ENCODE measurements around the gene THAP7.

GRCh38 chr22:21016644-21017420 is 14.9 kb upstream of the THAP7 start:
- no peak for TF ChIP-seq NFE2L2 (IDR thresholded peaks at IDR 0.05; ENCODE audit: low read depth, low read length)
- no peak for TF ChIP-seq CHD1 (IDR thresholded peaks at IDR 0.05; ENCODE audit: low read depth, low read length)
- TF ChIP-seq, protein P1, sequence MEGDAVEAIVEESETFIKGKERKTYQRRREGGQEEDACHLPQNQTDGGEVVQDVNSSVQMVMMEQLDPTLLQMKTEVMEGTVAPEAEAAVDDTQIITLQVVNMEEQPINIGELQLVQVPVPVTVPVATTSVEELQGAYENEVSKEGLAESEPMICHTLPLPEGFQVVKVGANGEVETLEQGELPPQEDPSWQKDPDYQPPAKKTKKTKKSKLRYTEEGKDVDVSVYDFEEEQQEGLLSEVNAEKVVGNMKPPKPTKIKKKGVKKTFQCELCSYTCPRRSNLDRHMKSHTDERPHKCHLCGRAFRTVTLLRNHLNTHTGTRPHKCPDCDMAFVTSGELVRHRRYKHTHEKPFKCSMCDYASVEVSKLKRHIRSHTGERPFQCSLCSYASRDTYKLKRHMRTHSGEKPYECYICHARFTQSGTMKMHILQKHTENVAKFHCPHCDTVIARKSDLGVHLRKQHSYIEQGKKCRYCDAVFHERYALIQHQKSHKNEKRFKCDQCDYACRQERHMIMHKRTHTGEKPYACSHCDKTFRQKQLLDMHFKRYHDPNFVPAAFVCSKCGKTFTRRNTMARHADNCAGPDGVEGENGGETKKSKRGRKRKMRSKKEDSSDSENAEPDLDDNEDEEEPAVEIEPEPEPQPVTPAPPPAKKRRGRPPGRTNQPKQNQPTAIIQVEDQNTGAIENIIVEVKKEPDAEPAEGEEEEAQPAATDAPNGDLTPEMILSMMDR (conservative IDR thresholded peaks at IDR 0.05; ENCODE audit: low read depth, low read length) = no peak
- no peak for TF ChIP-seq RCOR1 (IDR thresholded peaks at IDR 0.05; ENCODE audit: insufficient replicate concordance, low read length)
- TF ChIP-seq MAZ (IDR thresholded peaks at IDR 0.05; ENCODE audit: borderline replicate concordance, low read depth, low read length) = no peak
- no peak for TF ChIP-seq RAD21 (IDR thresholded peaks at IDR 0.05; ENCODE audit: low read length)
- TF ChIP-seq POLR2A (IDR thresholded peaks at IDR 0.05; ENCODE audit: low read depth, low read length) = no peak
- TF ChIP-seq SMC3 (IDR thresholded peaks at IDR 0.05; ENCODE audit: low read depth, low read length) = no peak
- TF ChIP-seq, protein P2, sequence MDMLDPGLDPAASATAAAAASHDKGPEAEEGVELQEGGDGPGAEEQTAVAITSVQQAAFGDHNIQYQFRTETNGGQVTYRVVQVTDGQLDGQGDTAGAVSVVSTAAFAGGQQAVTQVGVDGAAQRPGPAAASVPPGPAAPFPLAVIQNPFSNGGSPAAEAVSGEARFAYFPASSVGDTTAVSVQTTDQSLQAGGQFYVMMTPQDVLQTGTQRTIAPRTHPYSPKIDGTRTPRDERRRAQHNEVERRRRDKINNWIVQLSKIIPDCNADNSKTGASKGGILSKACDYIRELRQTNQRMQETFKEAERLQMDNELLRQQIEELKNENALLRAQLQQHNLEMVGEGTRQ (IDR thresholded peaks at IDR 0.05; ENCODE audit: low read depth, low read length) = no peak
- no peak for TF ChIP-seq BHLHE40 (IDR thresholded peaks at IDR 0.05; ENCODE audit: low read depth, low read length)
- TF ChIP-seq CEBPB (IDR thresholded peaks at IDR 0.05; ENCODE audit: low read depth, low read length) = no peak
- no peak for TF ChIP-seq RFX5 (IDR thresholded peaks at IDR 0.05; ENCODE audit: low read depth, low read length)
